Prostate gland (tissue), 2 donors: ENCODE results near the gene L3MBTL4. TPM values are rescaled to one million over a fixed set of nuclear protein-coding genes. Genes with fewer than 3 reads are reported as not detected.
A peak's percentile ranks its signal among the peaks of the same experiment; 100 is the strongest.

Source experiments
- DNase-seq: peaks from one replicate; pipeline ENCODE4 v3.0.0-alpha.2; 2019; ENCODE audit warnings: low spot score
- H3K27ac ChIP-seq, 2 donors: fragments of 200-600 bp; sonication (generic); 2 replicates each; pipeline ENCODE4 v1.5.1; 2017 to 2019
- H3K27me3 ChIP-seq: fragments of 200-600 bp; sonication (generic); replicated peaks from 2 replicates; pipeline ENCODE4 v1.5.1; 2019; ENCODE audit not compliant: insufficient read depth
- H3K36me3 ChIP-seq, 2 donors: fragments of 200-600 bp; sonication (generic); 1 replicate in 1 of 2; 2 replicates in 1 of 2; pipeline versions ENCODE4 v1.5.1 to v1.8.1; 2017 to 2019
- H3K4me1 ChIP-seq: fragments of 200-600 bp; sonication (generic); replicated peaks from 2 replicates; pipeline ENCODE4 v1.5.1; 2019
- H3K4me3 ChIP-seq, 2 donors: fragments of 200-600 bp; sonication (generic); 2 replicates each; pipeline ENCODE4 v1.5.1; 2017 to 2019
- H3K9me3 ChIP-seq: fragments of 200-600 bp; sonication (generic); 2 replicates; pipeline ENCODE4 v1.5.1; 2017
- CTCF ChIP-seq, 4 experiments: fragments of 200-600 bp in 2 of 4; fragments of 450-650 bp in 2 of 4; sonication (generic) in 2 of 4; IDR thresholded peaks; 1 replicate in 3 of 4; 2 replicates in 1 of 4; pipeline ENCODE4 v1.5.1; 2016 to 2019; ENCODE audit warnings: antibody characterized with exemption in 4 of 4, mild to moderate bottlenecking in 2 of 4, moderate library complexity in 2 of 4
- POLR2A ChIP-seq: fragments of 450-650 bp; IDR thresholded peaks from one replicate; pipeline ENCODE4 v1.6.1; 2016; ENCODE audit warnings: antibody characterized with exemption, mild to moderate bottlenecking
- POLR2AphosphoS5 ChIP-seq: sonication (generic); formaldehyde crosslinking; IDR thresholded peaks from one replicate; pipeline ENCODE4 v1.6.1; 2017; ENCODE audit warnings: antibody characterized with exemption
- WGBS: methylation state at CpG from one replicate; pipeline ENCODE4 v1.1.5; 2018; 5-methylcytosine and 5-hydroxymethylcytosine counted together
- intact Hi-C: fragments of 100-400 bp; cut with DNase I; formaldehyde crosslinking; loops from one replicate; pipeline ENCODE4 v1.14.2; 2022
- total RNA-seq, 2 donors: library from RNA; depleted of rRNA; stranded (reverse); fragments of >200 nt; gene quantifications; one replicate each; pipeline ENCODE4 v1.1.0, GENCODE V29; 2016

The L3MBTL4 gene
- total RNA-seq, 2 donors from 2014 or later, result 3.5 to 20.5 TPM

- H3K4me3 ChIP-seq, result no peak overlapping the region
- TF ChIP-seq POLR2A (no peak), CTCF (IDR thresholded peaks at IDR 0.05) (no peak), POLR2AphosphoS5 (no peak)
- H3K27me3 ChIP-seq, result no peaks in the 10 kb centered on the region
- H3K27ac ChIP-seq, result no peak overlapping the region
- H3K4me1 ChIP-seq, result no peaks in the 10 kb centered on the region
- intact Hi-C loops, result no loop called here
- H3K36me3 ChIP-seq, result no peaks in the 10 kb centered on the region
- 26% methylated on average over 3 of the region's 3 CpGs for WGBS
- peak; percentile 33 for DNase-seq
- H3K9me3 ChIP-seq, result no peaks in the 10 kb centered on the region
Observed at GRCh38 chr18:6328621-6329010, 86.1 kb downstream of the L3MBTL4 start.

- DNase-seq, result peak; percentile 30
- Histone ChIP-seq H3K4me3 (no peak overlapping the region), H3K27me3 (no peaks in the 10 kb centered on the region), H3K27ac (no peak overlapping the region), H3K9me3 (no peaks in the 10 kb centered on the region), H3K4me1 (no peaks in the 10 kb centered on the region), H3K36me3 (no peaks in the 10 kb centered on the region)
- intact Hi-C loops, result no loop called here
- WGBS, result 59% methylated on average over 2 of the region's 2 CpGs
- TF ChIP-seq POLR2A, result no peak
- peak; percentile 45 for TF ChIP-seq POLR2AphosphoS5
Observed at GRCh38 chr18:6327895-6328620, 86.7 kb downstream of the L3MBTL4 start.

- no peaks in the 10 kb centered on the region for H3K36me3 ChIP-seq
- intact Hi-C loops, result no loop called here
- TF ChIP-seq POLR2AphosphoS5 (no peak), CTCF (IDR thresholded peaks at IDR 0.05) (no peak)
- WGBS, result 85% methylated on average over 4 of the region's 4 CpGs
- H3K4me1 ChIP-seq, result no peaks in the 10 kb centered on the region
- H3K27me3 ChIP-seq, result no peaks in the 10 kb centered on the region
- no peak overlapping the region for H3K4me3 ChIP-seq
- no peaks in the 10 kb centered on the region for H3K9me3 ChIP-seq
- no peak for DNase-seq
- H3K27ac ChIP-seq, result no peak overlapping the region
Observed at GRCh38 chr18:6327485-6327884, 87.2 kb downstream of the L3MBTL4 start.

GRCh38 chr18:6326566-6326965 is 88.1 kb downstream of the L3MBTL4 start:
- Histone ChIP-seq H3K27me3 (no peaks in the 10 kb centered on the region), H3K36me3 (no peaks in the 10 kb centered on the region), H3K9me3 (no peaks in the 10 kb centered on the region), H3K27ac (no peak overlapping the region), H3K4me3 (no peak overlapping the region), H3K4me1 (no peaks in the 10 kb centered on the region)
- no peak for TF ChIP-seq POLR2AphosphoS5
- TF ChIP-seq CTCF (IDR thresholded peaks at IDR 0.05), result no peak
- TF ChIP-seq POLR2A, result no peak
- DNase-seq, result no peak
- WGBS, result 95% methylated on average over 2 of the region's 2 CpGs
- intact Hi-C loops, result no loop called here

- Histone ChIP-seq H3K9me3 (no peaks in the 10 kb centered on the region), H3K4me1 (no peaks in the 10 kb centered on the region), H3K27ac (no peak overlapping the region), H3K36me3 (no peaks in the 10 kb centered on the region), H3K27me3 (no peaks in the 10 kb centered on the region), H3K4me3 (no peak overlapping the region)
- TF ChIP-seq POLR2A (no peak), POLR2AphosphoS5 (no peak), CTCF (IDR thresholded peaks at IDR 0.05) (no peak)
- DNase-seq, result no peak
- WGBS, result 93% methylated on average over 1 of the region's 1 CpG
- intact Hi-C loops, result no loop called here
Observed at GRCh38 chr18:6323319-6323889, 91.3 kb downstream of the L3MBTL4 start.
